Measurements from ENCODE around the gene CPA5. TPM values are rescaled to one million over a fixed set of nuclear protein-coding genes. Genes with fewer than 3 reads are reported as not detected.

Gene CPA5
- total and polyA plus RNA-seq, 2 of the 8 experiments (the other 6 are each of a cell fraction or from before 2014, with no cell fraction given) = 0.12 TPM; not detected in 1

- no peak for TF ChIP-seq CHD7 (IDR thresholded peaks at IDR 0.05; ENCODE audit: insufficient replicate concordance, low read length)
- TF ChIP-seq ZNF274 (IDR thresholded peaks at IDR 0.05; ENCODE audit: borderline replicate concordance, extremely low read depth, low read length) = no peak
- no peak for TF ChIP-seq CHD2 (IDR thresholded peaks at IDR 0.05; ENCODE audit: low read length)
- no peak for TF ChIP-seq JUND (IDR thresholded peaks at IDR 0.05; ENCODE audit: low read length)
- TF ChIP-seq TCF12 (IDR thresholded peaks at IDR 0.05; ENCODE audit: low read depth, low read length) = no peak
- no peak for TF ChIP-seq SIN3A (conservative IDR thresholded peaks at IDR 0.05 in 1 of 2, IDR thresholded peaks at IDR 0.05 in 1 of 2; ENCODE audit: low read depth in 1 of 2, low read length in 2 of 2)
- TF ChIP-seq USF2 (IDR thresholded peaks at IDR 0.05; ENCODE audit: low read length) = no peak
- TF ChIP-seq CREB1 (IDR thresholded peaks at IDR 0.05) = no peak
- TF ChIP-seq E2F6 (IDR thresholded peaks at IDR 0.05) = no peak
- no peak for TF ChIP-seq TAF1 (IDR thresholded peaks at IDR 0.05; ENCODE audit: low read depth, low read length)
Measured at GRCh38 chr7:130386876-130387275, 42.3 kb downstream of the CPA5 start (continued).

Measured in H1 (cell line).